Activated CD4-positive, alpha-beta T cell treated with anti-CD3 and anti-CD28 coated beads for 1 hour (primary cell): Measurements from ENCODE around the gene ATR.
"Not testable (repeated sequence)": the region's sequence is repeated elsewhere in the genome, so short reads cannot be mapped to it uniquely, and the experiment has no call there.

Source experiments
- DNase-seq: peaks from one replicate; pipeline ENCODE4 v3.0.0-alpha.2; 2020

Gene ATR

DNA sequence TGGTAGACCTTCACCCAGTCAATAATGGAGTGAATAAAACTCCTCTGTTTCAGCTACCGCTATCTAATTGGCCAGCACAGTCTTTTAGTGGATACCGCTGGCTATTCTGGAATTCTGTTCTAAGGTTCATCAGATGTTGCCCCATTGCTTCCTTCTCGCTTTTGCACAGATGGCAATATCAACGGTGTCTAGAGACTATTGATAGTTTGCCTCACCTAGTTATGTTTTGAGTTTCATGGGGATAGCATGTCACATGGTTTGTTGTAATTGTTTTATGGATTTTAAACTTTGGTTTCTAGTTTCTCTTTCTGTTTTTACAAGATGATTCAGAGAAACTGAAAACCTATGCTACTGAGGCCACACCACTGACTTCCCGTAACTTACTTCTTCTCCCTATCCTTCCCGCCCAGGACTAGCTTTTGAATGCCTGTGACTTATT, 132.7 kb downstream of the ATR start:
- DNase-seq: no peak

- no peak for DNase-seq
Measured at GRCh38 chr3:142444343-142444742, 134.2 kb downstream of the ATR start.

DNA sequence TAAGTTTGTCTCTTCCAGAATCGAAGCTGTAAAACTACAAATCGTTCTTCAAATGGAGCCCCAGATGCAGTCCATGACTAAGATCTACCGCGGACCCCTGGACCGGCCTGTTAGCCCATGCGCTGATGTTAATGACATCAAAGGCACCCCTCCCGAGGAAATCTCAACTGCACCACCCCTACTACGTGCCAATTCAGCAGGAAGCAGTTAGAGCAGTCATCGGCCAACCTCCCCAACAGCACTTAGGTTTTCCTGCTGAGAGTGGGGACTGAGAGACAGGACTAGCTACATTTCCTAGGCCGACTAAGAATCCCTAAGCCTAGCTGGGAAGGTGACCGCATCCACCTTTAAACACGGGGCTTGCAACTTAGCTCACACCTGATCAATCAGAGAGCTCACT, 135.5 kb downstream of the ATR start:
- DNase-seq: not testable (repeated sequence)

DNA sequence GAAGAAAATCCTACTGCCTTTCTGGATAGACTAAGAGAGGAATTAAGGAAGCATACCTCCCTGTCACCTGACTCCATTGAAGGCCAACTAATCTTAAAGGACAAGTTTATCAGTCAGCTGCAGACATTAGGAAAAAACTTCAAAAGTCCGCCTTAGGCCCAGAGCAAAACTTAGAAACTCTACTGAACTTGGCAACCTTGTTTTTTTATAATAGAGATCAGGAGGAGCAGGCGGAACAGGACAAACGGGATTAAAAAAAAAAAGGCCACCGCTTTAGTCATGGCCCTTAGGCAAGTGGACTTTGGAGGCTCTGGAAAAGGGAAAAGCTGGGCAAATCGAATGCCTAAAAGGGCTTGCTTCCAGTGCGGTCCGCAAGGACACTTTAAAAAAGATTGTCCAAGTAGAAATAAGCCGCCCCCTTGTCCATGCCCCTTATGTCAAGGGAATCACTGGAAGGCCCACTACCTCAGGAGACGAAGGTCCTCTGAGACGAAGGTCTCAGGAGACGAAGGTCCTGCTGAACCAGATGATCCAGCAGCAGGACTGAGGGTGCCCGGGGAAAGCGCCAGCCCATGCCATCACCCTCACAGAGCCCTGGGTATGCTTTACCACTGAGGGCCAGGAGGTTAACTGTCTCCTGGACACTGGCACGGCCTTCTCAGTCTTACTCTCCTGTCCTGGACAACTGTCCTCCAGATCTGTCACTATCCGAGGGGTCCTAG, 138.9 kb downstream of the ATR start:
- DNase-seq: not testable (repeated sequence)

DNA sequence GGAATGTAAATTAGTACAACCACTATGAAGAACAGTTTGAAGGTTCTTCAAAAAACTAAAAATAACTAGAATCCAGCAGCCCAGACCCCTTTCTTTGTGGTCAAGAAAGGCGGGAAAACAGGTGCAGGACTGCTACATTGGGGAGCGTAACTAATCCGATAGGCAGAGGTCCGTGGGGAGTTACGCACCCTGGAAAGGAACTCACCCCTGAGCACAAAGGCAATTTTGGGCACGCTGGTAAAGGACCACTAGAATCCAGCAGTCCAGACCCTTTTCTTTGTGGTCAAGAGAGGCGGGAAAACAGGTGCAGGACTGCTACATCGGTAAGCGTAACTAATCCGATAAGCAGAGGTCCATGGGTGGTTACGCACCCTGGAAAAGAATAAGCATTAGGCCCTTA, 140.4 kb downstream of the ATR start:
- DNase-seq: not testable (repeated sequence)

DNA sequence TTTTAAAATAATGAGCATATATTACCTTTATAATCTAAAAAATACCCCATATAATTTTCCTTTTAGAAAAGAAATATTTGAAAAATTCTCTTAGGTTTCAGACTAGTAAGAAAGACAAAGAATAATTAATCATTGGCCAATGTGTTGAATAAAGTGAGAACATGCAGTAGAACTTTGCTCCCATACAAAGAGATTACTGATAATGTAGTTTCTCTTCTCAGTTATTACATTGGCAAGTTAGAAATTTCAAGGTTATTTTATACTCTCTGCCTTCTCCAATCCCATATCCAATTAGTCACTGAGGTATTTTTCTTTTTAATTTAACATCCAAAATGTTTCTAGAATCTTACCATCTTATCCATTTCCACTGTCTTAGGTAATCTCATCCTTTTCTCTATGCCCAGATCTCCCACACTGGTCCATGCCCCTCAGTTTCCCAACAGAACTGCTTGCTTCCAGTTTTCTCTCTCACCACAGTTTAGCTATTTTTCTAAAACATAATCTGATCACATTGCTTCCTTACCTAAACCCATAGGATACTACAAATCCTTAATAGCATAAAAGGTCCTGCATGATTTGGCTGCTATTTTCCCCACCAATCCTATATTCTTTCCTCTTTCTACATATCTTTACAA, 141.5 kb downstream of the ATR start:
- no peak for DNase-seq

GRCh38 chr3:142434503-142434902, 144.0 kb downstream of the ATR start:
- DNase-seq: no peak

GRCh38 chr3:142433110-142433509, 145.4 kb downstream of the ATR start:
- no peak for DNase-seq

GRCh38 chr3:142429582-142429981, 149.0 kb downstream of the ATR start:
- DNase-seq: no peak

- DNase-seq: no peak
Measured at GRCh38 chr3:142424754-142425153, 153.8 kb downstream of the ATR start.

DNA sequence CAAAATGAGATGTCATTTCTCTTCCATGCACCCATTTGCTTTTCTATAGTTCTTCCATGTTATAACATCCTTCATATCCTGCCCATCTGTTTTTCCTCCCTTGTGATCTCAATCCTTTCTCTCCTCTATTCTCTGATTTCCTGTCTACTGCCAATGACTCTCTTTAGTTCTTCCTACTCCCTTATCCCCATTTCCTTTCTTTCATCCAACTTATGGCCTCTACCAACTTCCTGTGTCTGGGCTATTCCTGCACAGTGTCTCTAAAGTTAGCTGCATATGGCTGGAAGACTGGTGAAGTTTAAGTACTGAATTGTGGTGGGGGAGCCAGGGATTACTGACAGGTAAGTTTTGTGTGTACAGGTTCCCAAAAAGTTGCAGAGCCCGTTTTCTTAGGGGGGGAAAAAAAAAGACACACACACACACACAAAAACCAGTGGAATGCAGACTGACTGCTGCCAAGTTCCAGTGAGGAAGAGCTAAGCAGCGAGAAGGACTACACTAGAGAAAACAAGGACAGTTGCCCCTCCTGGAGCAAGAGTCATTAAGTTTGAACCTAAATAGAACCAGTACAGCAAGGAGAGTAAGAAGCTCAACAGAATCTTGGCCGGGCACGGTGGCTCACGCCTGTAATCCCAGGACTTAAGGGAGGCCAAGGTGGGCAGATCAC, 159.5 kb downstream of the ATR start:
- no peak for DNase-seq

GRCh38 chr3:142417302-142417701, 161.2 kb downstream of the ATR start:
- no peak for DNase-seq

GRCh38 chr3:142400537-142400936, 178.0 kb downstream of the ATR start:
- not testable (repeated sequence) for DNase-seq
